GM12801 (cell line): ENCODE measurements around the gene GDPD5.

Experiments used
- CTCF ChIP-seq: IDR thresholded peaks from one replicate; pipeline ENCODE4 v1.5.1; 2011; ENCODE audit warnings: control low read depth; ENCODE audit not compliant: insufficient read length; ENCODE audit errors: extremely low read depth

Gene GDPD5

GRCh38 chr11:75536786-75537641, 11.3 kb upstream of the GDPD5 start:
- TF ChIP-seq CTCF: no peak

GRCh38 chr11:75535071-75535470, 9.3 kb upstream of the GDPD5 start:
- no peak for TF ChIP-seq CTCF

DNA sequence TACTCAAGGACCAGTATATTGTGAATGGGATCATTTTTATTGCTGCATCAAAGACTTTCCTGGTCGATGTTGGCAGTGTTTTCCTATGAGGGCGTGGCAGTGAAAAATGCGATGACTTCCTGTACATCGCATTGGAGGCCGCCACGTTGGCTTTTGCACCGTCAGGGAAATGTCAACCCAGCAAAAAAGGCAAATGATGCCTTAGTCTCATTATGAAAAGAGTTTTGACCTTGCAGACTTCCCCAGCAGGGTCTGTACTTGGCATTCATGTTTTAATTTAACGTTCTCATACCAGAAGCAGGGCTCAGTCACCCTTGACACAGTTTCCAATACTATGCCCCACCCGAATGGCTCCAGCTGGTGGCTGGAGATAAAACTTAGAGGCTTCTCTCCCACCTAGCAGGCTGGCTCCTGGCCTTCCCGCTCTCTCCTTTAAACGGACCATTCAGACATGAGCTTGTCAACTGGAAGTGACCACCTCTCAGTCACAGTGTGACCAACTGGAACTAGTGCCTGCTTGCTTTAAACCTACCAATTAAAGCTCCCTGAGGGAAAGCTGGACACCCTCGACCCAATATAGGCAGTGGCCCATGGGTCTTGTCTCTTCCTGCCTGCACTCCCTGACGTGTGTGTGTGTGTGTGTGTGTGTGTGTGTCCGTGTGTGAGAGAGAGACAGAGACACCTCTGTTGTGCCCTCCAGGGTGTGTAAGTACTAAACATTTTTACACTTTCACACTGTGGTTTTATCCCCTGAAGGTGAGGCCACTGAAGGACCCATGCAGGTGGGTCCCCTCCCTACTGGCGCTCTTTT, 8.7 kb upstream of the GDPD5 start:
- no peak for TF ChIP-seq CTCF

DNA sequence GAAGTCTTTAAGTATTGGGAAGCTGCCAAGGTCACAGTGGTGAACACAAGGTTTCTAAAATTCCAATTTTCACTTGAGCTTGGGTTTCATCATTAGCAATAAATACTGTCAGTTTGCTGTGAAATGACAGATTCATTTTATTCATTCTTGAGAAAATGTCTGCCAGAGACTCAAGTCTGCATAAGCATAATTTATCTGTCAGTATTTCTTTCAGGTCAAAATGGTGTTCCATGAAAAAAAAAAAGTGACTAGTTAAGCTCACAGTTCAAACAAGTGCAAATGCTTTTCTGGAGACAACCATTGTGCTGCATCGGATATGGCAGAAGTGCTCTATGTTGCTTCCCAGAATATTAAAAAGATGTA, 8.1 kb upstream of the GDPD5 start:
- no peak for TF ChIP-seq CTCF

- TF ChIP-seq CTCF: no peak
Observed at GRCh38 chr11:75532200-75533048, 6.7 kb upstream of the GDPD5 start.

DNA sequence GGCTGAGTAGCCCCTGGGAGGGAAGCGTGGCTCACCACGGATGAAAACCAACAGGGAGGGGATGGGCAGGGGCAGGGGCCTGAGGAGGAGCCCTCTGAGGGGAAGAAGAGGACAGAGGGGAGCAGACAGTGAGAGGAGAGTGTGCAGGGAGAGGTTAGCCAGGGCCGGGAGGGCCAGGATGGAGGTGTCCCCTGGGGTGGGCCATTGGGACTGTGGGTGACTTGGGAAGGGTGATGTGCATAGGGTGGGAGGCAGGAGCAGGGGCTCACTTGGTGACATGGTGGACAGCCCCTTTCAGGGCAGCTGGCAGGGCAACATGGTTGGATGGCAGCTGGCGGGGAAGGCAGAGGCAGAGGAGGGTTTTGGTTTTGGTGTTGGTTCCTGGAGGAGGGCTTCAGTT, 5.6 kb upstream of the GDPD5 start:
- TF ChIP-seq CTCF: no peak

- TF ChIP-seq CTCF: no peak
Observed at GRCh38 chr11:75530577-75530976, 4.8 kb upstream of the GDPD5 start.
